ENCODE data around the gene C2. TPM values are rescaled to one million over a fixed set of nuclear protein-coding genes. Genes with fewer than 3 reads are reported as not detected.

The C2 gene
- polyA plus RNA-seq, 1 of the 3 experiments (the other 2 are of a cell fraction) = 0.43 TPM

DNA sequence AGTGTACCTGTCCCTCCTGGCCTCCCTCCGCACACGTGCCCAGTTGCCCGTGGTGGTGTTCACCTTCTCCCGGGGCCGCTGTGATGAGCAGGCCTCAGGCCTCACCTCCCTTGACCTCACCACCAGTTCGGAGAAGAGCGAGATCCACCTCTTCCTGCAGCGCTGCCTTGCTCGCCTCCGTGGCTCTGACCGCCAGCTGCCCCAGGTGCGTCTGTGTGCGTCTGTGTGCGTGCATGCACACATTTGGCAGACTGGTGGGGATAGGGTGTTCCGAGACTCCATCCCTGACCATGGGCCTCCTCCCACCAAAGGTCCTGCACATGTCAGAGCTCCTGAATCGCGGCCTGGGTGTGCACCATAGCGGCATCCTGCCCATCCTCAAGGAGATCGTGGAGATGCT lies 36.4 kb downstream of the C2 start:
- TF ChIP-seq MEF2A (IDR thresholded peaks at IDR 0.05; ENCODE audit: borderline replicate concordance, low read depth) (no peak), GATA2 (CRISPR knock-in tag; IDR thresholded peaks at IDR 0.05) (no peak), NRF1 (IDR thresholded peaks at IDR 0.05; ENCODE audit: low read depth, low read length) (no peak), RCOR1 (IDR thresholded peaks at IDR 0.05; ENCODE audit: low read length) (no peak)
- Histone ChIP-seq H3K79me2 (ENCODE audit: insufficient read depth) (peaks cover 21% of the 10 kb centered on the region), H3K27me3 (ENCODE audit: insufficient read depth) (no peaks in the 10 kb centered on the region), H2AFZ (ENCODE audit: low read depth) (no peak overlapping the region), H3K9ac (no peak overlapping the region), H3F3A (replicated peaks; ENCODE audit: insufficient read depth) (no peaks in the 10 kb centered on the region), H4K20me1 (ENCODE audit: insufficient read depth) (no peaks in the 10 kb centered on the region), H3K27ac (ENCODE audit: low read depth in 2 of 2, low read length in 1 of 2) (no peak overlapping the region), H3K4me3 (ENCODE audit: low read depth in 2 of 2, low read length in 1 of 2) (no peak overlapping the region), H3K9me3 (no peaks in the 10 kb centered on the region), H3K4me2 (no peak overlapping the region), H3K4me1 (ENCODE audit: control insufficient read depth in 1 of 2, insufficient read depth in 2 of 2, low read depth in 1 of 2, low read length in 1 of 2) (peaks cover 0 to 11% of the 10 kb centered on the region in 2 experiments; a peak in 2 of 4 replicates), H3K36me3 (replicated peaks in 1 of 2; ENCODE audit: control insufficient read depth in 1 of 2, insufficient read depth in 2 of 2, low read length in 1 of 2) (peaks cover 36 to 83% of the 10 kb centered on the region in 2 experiments), H3K9me2 (no peaks in the 10 kb centered on the region)
- CTCF ChIA-PET = interaction anchor here (1.0 kb wide), 1 partner anchor 12 kb away, joined by 7 read pairs; no protein-coding TSS in a partner anchor
- POLR2A ChIA-PET = no interaction called here
- no peak for DNase-seq
- WGBS (ENCODE audit: low lambda C conversion rate) = 95% methylated on average over 19 of the region's 19 CpGs

DNA sequence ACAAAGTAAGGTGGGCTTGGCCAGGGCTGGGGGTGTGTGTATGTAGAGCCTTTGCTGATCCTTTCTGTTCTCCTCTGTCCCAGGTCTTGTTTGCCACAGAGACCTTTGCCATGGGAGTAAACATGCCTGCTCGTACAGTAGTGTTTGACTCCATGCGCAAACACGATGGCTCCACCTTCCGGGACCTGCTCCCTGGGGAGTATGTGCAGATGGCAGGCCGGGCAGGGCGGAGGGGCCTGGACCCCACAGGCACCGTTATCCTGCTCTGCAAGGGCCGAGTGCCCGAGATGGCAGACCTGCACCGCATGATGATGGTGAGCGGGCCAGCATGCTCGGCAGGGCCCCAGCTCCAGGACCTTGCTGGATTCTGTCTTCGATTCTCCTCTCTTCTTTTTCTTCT lies 38.2 kb downstream of the C2 start:
- CTCF ChIA-PET = no interaction called here
- Histone ChIP-seq H3K4me1 (ENCODE audit: control insufficient read depth in 1 of 2, insufficient read depth in 2 of 2, low read depth in 1 of 2, low read length in 1 of 2) (peaks cover 5 to 10% of the 10 kb centered on the region in 2 experiments; a peak in 1 of 4 replicates), H3K27me3 (ENCODE audit: insufficient read depth) (no peaks in the 10 kb centered on the region), H3K27ac (ENCODE audit: low read depth in 2 of 2, low read length in 1 of 2) (no peak overlapping the region), H3F3A (replicated peaks; ENCODE audit: insufficient read depth) (peaks cover 3% of the 10 kb centered on the region), H3K9ac (no peak overlapping the region), H3K9me3 (no peaks in the 10 kb centered on the region), H3K79me2 (ENCODE audit: insufficient read depth) (peaks cover 11% of the 10 kb centered on the region; the same call in 1 of the 2 replicates), H2AFZ (ENCODE audit: low read depth) (no peak overlapping the region), H3K9me2 (no peaks in the 10 kb centered on the region), H3K4me2 (no peak overlapping the region), H4K20me1 (ENCODE audit: insufficient read depth) (no peaks in the 10 kb centered on the region), H3K36me3 (replicated peaks in 1 of 2; ENCODE audit: control insufficient read depth in 1 of 2, insufficient read depth in 2 of 2, low read length in 1 of 2) (peaks cover 31 to 90% of the 10 kb centered on the region in 2 experiments), H3K4me3 (ENCODE audit: low read depth in 2 of 2, low read length in 1 of 2) (no peak overlapping the region)
- no peak for DNase-seq
- TF ChIP-seq, protein P1, sequence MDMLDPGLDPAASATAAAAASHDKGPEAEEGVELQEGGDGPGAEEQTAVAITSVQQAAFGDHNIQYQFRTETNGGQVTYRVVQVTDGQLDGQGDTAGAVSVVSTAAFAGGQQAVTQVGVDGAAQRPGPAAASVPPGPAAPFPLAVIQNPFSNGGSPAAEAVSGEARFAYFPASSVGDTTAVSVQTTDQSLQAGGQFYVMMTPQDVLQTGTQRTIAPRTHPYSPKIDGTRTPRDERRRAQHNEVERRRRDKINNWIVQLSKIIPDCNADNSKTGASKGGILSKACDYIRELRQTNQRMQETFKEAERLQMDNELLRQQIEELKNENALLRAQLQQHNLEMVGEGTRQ (IDR thresholded peaks at IDR 0.05; ENCODE audit: borderline replicate concordance, low read depth, low read length) = no peak
- TF ChIP-seq FOXJ3 (CRISPR knock-in tag; IDR thresholded peaks at IDR 0.05) = no peak
- POLR2A ChIA-PET = no interaction called here
- WGBS (ENCODE audit: low lambda C conversion rate) = 95% methylated on average over 13 of the region's 13 CpGs

- Histone ChIP-seq H3K9me3 (no peaks in the 10 kb centered on the region), H3K9ac (no peak overlapping the region), H3F3A (replicated peaks; ENCODE audit: insufficient read depth) (peaks cover 7% of the 10 kb centered on the region), H3K27me3 (ENCODE audit: insufficient read depth) (no peaks in the 10 kb centered on the region), H3K4me3 (ENCODE audit: low read depth in 2 of 2, low read length in 1 of 2) (no peak overlapping the region), H3K9me2 (no peaks in the 10 kb centered on the region), H3K36me3 (replicated peaks in 1 of 2; ENCODE audit: control insufficient read depth in 1 of 2, insufficient read depth in 2 of 2, low read length in 1 of 2) (peaks cover 25 to 82% of the 10 kb centered on the region in 2 experiments), H3K27ac (ENCODE audit: low read depth in 2 of 2, low read length in 1 of 2) (no peak overlapping the region), H3K4me1 (ENCODE audit: control insufficient read depth in 1 of 2, insufficient read depth in 2 of 2, low read depth in 1 of 2, low read length in 1 of 2) (peaks cover 5 to 18% of the 10 kb centered on the region in 2 experiments; a peak in 1 of 4 replicates), H3K79me2 (ENCODE audit: insufficient read depth) (peaks cover 15% of the 10 kb centered on the region; the same call in 1 of the 2 replicates), H4K20me1 (ENCODE audit: insufficient read depth) (no peaks in the 10 kb centered on the region), H2AFZ (ENCODE audit: low read depth) (no peak overlapping the region), H3K4me2 (no peak overlapping the region)
- DNase-seq = no peak
- WGBS (ENCODE audit: low lambda C conversion rate) = 94% methylated on average over 4 of the region's 7 CpGs
- ChIA-PET POLR2A (no interaction called here), CTCF (interaction anchor here (5.1 kb wide), 1 partner anchor 14 kb away, joined by 29 read pairs; no protein-coding TSS in a partner anchor)
- TF ChIP-seq EP300 (IDR thresholded peaks at IDR 0.05; ENCODE audit: borderline replicate concordance in 1 of 2, low read depth in 1 of 2, low read length in 1 of 2) (no peak), TAF1 (IDR thresholded peaks at IDR 0.05; ENCODE audit: borderline replicate concordance, low read depth, low read length) (no peak), ELF1 (IDR thresholded peaks at IDR 0.05) (no peak), CHD2 (IDR thresholded peaks at IDR 0.05; ENCODE audit: low read length, partially characterized antibody) (no peak), FOSL2 (IDR thresholded peaks at IDR 0.05; ENCODE audit: borderline replicate concordance, low read depth) (no peak), POLR2AphosphoS5 (IDR thresholded peaks at IDR 0.05; ENCODE audit: low read depth, low read length) (no peak), SIN3A (IDR thresholded peaks at IDR 0.05; ENCODE audit: borderline replicate concordance, low read depth, low read length) (no peak), EZH2phosphoT487 (IDR thresholded peaks at IDR 0.05; ENCODE audit: borderline replicate concordance, low read depth) (no peak), MXI1 (IDR thresholded peaks at IDR 0.05; ENCODE audit: low read depth, low read length) (no peak), YY1 (IDR thresholded peaks at IDR 0.05; ENCODE audit: low read depth) (no peak), JUND (IDR thresholded peaks at IDR 0.05) (no peak)
- TF ChIP-seq, protein P2, sequence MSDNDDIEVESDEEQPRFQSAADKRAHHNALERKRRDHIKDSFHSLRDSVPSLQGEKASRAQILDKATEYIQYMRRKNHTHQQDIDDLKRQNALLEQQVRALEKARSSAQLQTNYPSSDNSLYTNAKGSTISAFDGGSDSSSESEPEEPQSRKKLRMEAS (IDR thresholded peaks at IDR 0.05; ENCODE audit: low read depth) = no peak
- TF ChIP-seq, protein P3, sequence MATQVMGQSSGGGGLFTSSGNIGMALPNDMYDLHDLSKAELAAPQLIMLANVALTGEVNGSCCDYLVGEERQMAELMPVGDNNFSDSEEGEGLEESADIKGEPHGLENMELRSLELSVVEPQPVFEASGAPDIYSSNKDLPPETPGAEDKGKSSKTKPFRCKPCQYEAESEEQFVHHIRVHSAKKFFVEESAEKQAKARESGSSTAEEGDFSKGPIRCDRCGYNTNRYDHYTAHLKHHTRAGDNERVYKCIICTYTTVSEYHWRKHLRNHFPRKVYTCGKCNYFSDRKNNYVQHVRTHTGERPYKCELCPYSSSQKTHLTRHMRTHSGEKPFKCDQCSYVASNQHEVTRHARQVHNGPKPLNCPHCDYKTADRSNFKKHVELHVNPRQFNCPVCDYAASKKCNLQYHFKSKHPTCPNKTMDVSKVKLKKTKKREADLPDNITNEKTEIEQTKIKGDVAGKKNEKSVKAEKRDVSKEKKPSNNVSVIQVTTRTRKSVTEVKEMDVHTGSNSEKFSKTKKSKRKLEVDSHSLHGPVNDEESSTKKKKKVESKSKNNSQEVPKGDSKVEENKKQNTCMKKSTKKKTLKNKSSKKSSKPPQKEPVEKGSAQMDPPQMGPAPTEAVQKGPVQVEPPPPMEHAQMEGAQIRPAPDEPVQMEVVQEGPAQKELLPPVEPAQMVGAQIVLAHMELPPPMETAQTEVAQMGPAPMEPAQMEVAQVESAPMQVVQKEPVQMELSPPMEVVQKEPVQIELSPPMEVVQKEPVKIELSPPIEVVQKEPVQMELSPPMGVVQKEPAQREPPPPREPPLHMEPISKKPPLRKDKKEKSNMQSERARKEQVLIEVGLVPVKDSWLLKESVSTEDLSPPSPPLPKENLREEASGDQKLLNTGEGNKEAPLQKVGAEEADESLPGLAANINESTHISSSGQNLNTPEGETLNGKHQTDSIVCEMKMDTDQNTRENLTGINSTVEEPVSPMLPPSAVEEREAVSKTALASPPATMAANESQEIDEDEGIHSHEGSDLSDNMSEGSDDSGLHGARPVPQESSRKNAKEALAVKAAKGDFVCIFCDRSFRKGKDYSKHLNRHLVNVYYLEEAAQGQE (IDR thresholded peaks at IDR 0.05; ENCODE audit: low read depth, low read length) = no peak
Observed at GRCh38 chr6:31966506-31966905, 39.0 kb downstream of the C2 start.

Data from SK-N-SH (cell line).